GM19025 (cell line): ENCODE data around the gene CD84.
"Not testable (repeated sequence)": the region's sequence is repeated elsewhere in the genome, so short reads cannot be mapped to it uniquely, and the experiment has no call there.

Experiments used
- ATAC-seq: cut with Tn5 transposase; IDR thresholded peaks from one replicate; pipeline ENCODE4 v1.9.1; 2021; ENCODE audit warnings: mild to moderate bottlenecking, low read depth, moderate library complexity; ENCODE audit not compliant: unreplicated experiment

Gene CD84

GRCh38 chr1:160579216-160579701 is at the start of gene CD84:
CD84 (minus strand) TSS chr1:160579496; CDS start chr1:160579437, 59 bp downstream.
- no peak for ATAC-seq

GRCh38 chr1:160628799-160629263 is 49.5 kb upstream of the CD84 start:
- ATAC-seq: no peak

GRCh38 chr1:160627677-160628289 is 48.5 kb upstream of the CD84 start:
- ATAC-seq: not testable (repeated sequence)

GRCh38 chr1:160626509-160627342 is 47.4 kb upstream of the CD84 start:
- ATAC-seq: no peak

- no peak for ATAC-seq
Measured at GRCh38 chr1:160625725-160626498, 46.6 kb upstream of the CD84 start.

- ATAC-seq: no peak
Measured at GRCh38 chr1:160625321-160625720, 46.0 kb upstream of the CD84 start.

- ATAC-seq: no peak
Measured at GRCh38 chr1:160624464-160624863, 45.2 kb upstream of the CD84 start.

GRCh38 chr1:160623862-160624261 is 44.6 kb upstream of the CD84 start:
- ATAC-seq: no peak

- ATAC-seq: no peak
Measured at GRCh38 chr1:160623227-160623633, 43.9 kb upstream of the CD84 start.

GRCh38 chr1:160622501-160623226 is 43.4 kb upstream of the CD84 start:
- no peak for ATAC-seq

GRCh38 chr1:160621633-160622413 is 42.5 kb upstream of the CD84 start:
- ATAC-seq: no peak

GRCh38 chr1:160620942-160621632 is 41.8 kb upstream of the CD84 start:
- ATAC-seq: no peak

GRCh38 chr1:160619742-160620277 is 40.5 kb upstream of the CD84 start:
- ATAC-seq: no peak

- no peak for ATAC-seq
Measured at GRCh38 chr1:160618763-160619274, 39.5 kb upstream of the CD84 start.

GRCh38 chr1:160618327-160618726 is 39.0 kb upstream of the CD84 start:
- ATAC-seq: no peak

- ATAC-seq: no peak
Measured at GRCh38 chr1:160615660-160616059, 36.4 kb upstream of the CD84 start.

GRCh38 chr1:160614410-160614809 is 35.1 kb upstream of the CD84 start:
- no peak for ATAC-seq

- no peak for ATAC-seq
Measured at GRCh38 chr1:160612613-160613218, 33.4 kb upstream of the CD84 start.
